Fibroblast of lung (primary cell): ENCODE results near the gene RAB35.

Source experiments
- CTCF ChIP-seq, 2 donors: IDR thresholded peaks in 1 of 2; conservative IDR thresholded peaks in 1 of 2; 1 replicate in 1 of 2; 2 replicates in 1 of 2; pipeline ENCODE4 v1.5.1; 2011 to 2012; ENCODE audit warnings: low read length in 2 of 2, control low read depth in 1 of 2, inconsistent platforms in 1 of 2, low read depth in 1 of 2, mild to moderate bottlenecking in 1 of 2
- EZH2 ChIP-seq: IDR thresholded peaks from 2 replicates; pipeline ENCODE4 v1.5.1; 2012; ENCODE audit warnings: low read length, control low read depth, mild to moderate bottlenecking; ENCODE audit errors: missing control alignments

- no peak for TF ChIP-seq EZH2
- no peak for TF ChIP-seq CTCF (conservative IDR thresholded peaks at IDR 0.05 in 1 of 2, IDR thresholded peaks at IDR 0.05 in 1 of 2; ENCODE audit: low read depth in 1 of 2, low read length in 2 of 2)
Measured at GRCh38 chr12:120072472-120073249, 43.9 kb downstream of the RAB35 start.
